T-cell (primary cell): Measurements from ENCODE around the gene ULK3. TPM values are rescaled to one million over a fixed set of nuclear protein-coding genes. Genes with fewer than 3 reads are reported as not detected.

Source experiments
- ATAC-seq, 4 experiments: fragments of 200-7000 bp in 3 of 4; fragments of 150-1000 bp in 1 of 4; cut with Tn5 transposase; replicated peaks in 1 of 4; 1 replicate in 3 of 4; 2 replicates in 1 of 4; pipeline ENCODE4 v1.10.0; 2021; ENCODE audit warnings: moderate library complexity in 3 of 4, mild to moderate bottlenecking in 2 of 4, moderate number of reproducible peaks in 1 of 4
- CTCF ChIA-PET, 2 donors: fragments of 300-600 bp; sonication (Branson Sonifier 250); formaldehyde crosslinking; loops; one replicate each; lab custom pipeline; 2022; ENCODE audit warnings: antibody characterized with exemption in 2 of 2; lab: Charles Lee
- POLR2A ChIA-PET, 2 donors: fragments of 300-600 bp; sonication (Branson Sonifier 250); formaldehyde crosslinking; loops; one replicate each; lab custom pipeline; 2022; ENCODE audit warnings: antibody characterized with exemption in 2 of 2; lab: Charles Lee
- DNase-seq, 35 experiments: peaks; one replicate each; pipeline versions ENCODE4 v3.0.0 to v3.0.0-alpha.2; 2013 to 2023
- H3K27ac ChIP-seq: one replicate; pipeline ENCODE4 v1.5.1; 2013; ENCODE audit warnings: low read length
- H3K27me3 ChIP-seq, 2 experiments: replicated peaks in 1 of 2; 1 replicate in 1 of 2; 2 replicates in 1 of 2; pipeline versions ENCODE4 v1.6.1 to v1.7.0; 2013; ENCODE audit warnings: low read length in 1 of 2, mixed read lengths in 1 of 2; ENCODE audit not compliant: control insufficient read depth in 2 of 2, insufficient read depth in 2 of 2; ENCODE audit errors: extremely low read depth in 1 of 2
- H3K36me3 ChIP-seq, 2 donors: 1 replicate in 1 of 2; 2 replicates in 1 of 2; pipeline versions ENCODE4 v1.6.1 to v1.7.0; 2013; ENCODE audit warnings: low read length in 1 of 2; ENCODE audit not compliant: control insufficient read depth in 2 of 2, insufficient read depth in 1 of 2; ENCODE audit errors: extremely low read depth in 1 of 2
- H3K4me1 ChIP-seq, 2 experiments: 1 replicate in 1 of 2; 2 replicates in 1 of 2; pipeline versions ENCODE4 v1.6.1 to v1.7.0; 2013; ENCODE audit warnings: low read length in 2 of 2, mixed read lengths in 1 of 2; ENCODE audit not compliant: insufficient read depth in 2 of 2, control insufficient read depth in 1 of 2; ENCODE audit errors: extremely low read depth in 1 of 2
- H3K4me3 ChIP-seq, 2 donors: 1 replicate in 1 of 2; 2 replicates in 1 of 2; pipeline versions ENCODE4 v1.5.1 to v1.7.0; 2013; ENCODE audit warnings: mild to moderate bottlenecking in 2 of 2, low read length in 1 of 2, moderate library complexity in 1 of 2; ENCODE audit not compliant: control insufficient read depth in 1 of 2; ENCODE audit errors: extremely low read depth in 1 of 2
- H3K9me3 ChIP-seq: 2 replicates; pipeline ENCODE4 v1.7.0; 2013
- H3K27ac Mint-ChIP-seq, 2 donors: one replicate each; pipeline ENCODE4 v1.8.0; 2020 to 2021; ENCODE audit warnings: mild to moderate bottlenecking in 2 of 2, mixed read lengths in 2 of 2
- H3K27me3 Mint-ChIP-seq, 2 donors: one replicate each; pipeline ENCODE4 v1.8.0; 2021 to 2022; ENCODE audit warnings: mixed read lengths in 2 of 2
- H3K36me3 Mint-ChIP-seq: one replicate; pipeline ENCODE4 v1.8.0; 2021; ENCODE audit warnings: mixed read lengths
- H3K4me1 Mint-ChIP-seq, 3 donors: one replicate each; pipeline ENCODE4 v1.8.0; 2020 to 2022; ENCODE audit warnings: mixed read lengths in 3 of 3, mild to moderate bottlenecking in 1 of 3
- H3K4me3 Mint-ChIP-seq, 3 donors: one replicate each; pipeline ENCODE4 v1.8.0; 2020 to 2022; ENCODE audit warnings: mild to moderate bottlenecking in 3 of 3, mixed read lengths in 3 of 3, moderate library complexity in 3 of 3
- H3K9me3 Mint-ChIP-seq, 3 donors: one replicate each; pipeline ENCODE4 v1.8.0; 2020 to 2022; ENCODE audit warnings: mixed read lengths in 3 of 3
- WGBS: methylation state at CpG from one replicate; pipeline ENCODE4 v1.1.5; 2013; ENCODE audit warnings: missing lambda C conversion rate; ENCODE audit not compliant: insufficient coverage; 5-methylcytosine and 5-hydroxymethylcytosine counted together
- total RNA-seq, 35 experiments: library from RNA in 6 of 35; stranded (reverse) in 6 of 35; fragments of 120-200 nt in 1 of 35; gene quantifications; one replicate each; pipeline versions ENCODE4 v1.2.1 to v1.2.4 and lab custom pipeline; 2013 to 2026

The ULK3 gene
- total RNA-seq, 5 donors from 2014 or later (not counting 1 experiment from before 2014, with no cell fraction given) = 53.4 to 112 (median 101) TPM

- no peaks in the 10 kb centered on the region for H3K36me3 Mint-ChIP-seq
Measured at GRCh38 chr15:74821790-74822158, 21.2 kb downstream of the ULK3 start.

DNA sequence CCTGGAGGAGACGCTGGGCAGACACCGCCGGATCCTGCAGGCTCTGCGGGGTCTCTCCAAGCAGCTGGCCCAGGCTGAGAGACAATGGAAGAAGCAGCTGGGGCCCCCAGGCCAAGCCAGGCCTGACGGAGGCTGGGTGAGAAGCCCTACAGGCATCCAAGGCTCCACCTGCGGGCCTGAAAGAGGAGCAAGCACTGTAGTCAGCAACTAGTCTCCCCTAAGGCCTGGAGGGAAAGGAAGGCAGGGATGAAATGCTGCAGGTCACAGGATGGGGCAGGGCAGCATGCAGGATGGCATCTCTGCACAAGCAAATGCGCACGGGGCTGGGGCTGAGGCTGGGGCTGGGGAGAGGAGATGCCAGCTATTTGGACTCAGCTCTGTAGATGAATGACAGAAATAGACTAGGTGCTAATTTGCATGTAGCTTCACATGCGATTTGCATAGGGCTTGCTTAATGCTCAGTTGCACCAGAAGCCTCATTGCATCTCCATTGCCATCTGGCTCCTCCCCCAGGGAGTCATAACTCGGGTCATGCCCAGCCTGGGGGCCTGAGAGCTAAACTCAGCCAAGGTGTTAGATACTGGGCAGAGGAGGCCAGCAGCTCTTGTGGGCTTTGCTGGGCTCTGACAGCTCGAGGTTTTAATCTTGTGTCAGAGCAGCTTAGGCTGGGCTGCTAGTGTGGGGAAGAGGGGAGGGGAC, 21.7 kb downstream of the ULK3 start:
- Histone ChIP-seq H3K4me3 (no peak overlapping the region), H3K36me3 (no peaks in the 10 kb centered on the region), H3K27me3 (peaks cover 0 to 44% of the 10 kb centered on the region in 2 experiments), H3K4me1 (peaks cover 0 to 15% of the 10 kb centered on the region in 2 experiments), H3K9me3 (no peaks in the 10 kb centered on the region), H3K27ac (no peak overlapping the region)
- Mint-ChIP-seq H3K9me3 (no peaks in the 10 kb centered on the region), H3K4me3 (no peak overlapping the region), H3K4me1 (peaks cover 0 to 15% (median 8%) of the 10 kb centered on the region in 3 donors), H3K27ac (no peak overlapping the region), H3K27me3 (peaks cover 0 to 7% of the 10 kb centered on the region in 2 donors), H3K36me3 (no peaks in the 10 kb centered on the region)
- DNase-seq = no peak
- no peak for ATAC-seq
- WGBS = 82% methylated on average over 10 of the region's 11 CpGs
- ChIA-PET POLR2A (no interaction called here), CTCF (no interaction called here)

More at GRCh38 chr15:74821790-74822158, 21.2 kb downstream of the ULK3 start:
- Mint-ChIP-seq H3K27ac (no peak overlapping the region), H3K9me3 (no peaks in the 10 kb centered on the region), H3K27me3 (peaks cover 0 to 10% of the 10 kb centered on the region in 2 donors), H3K4me1 (peaks cover 0 to 15% (median 8%) of the 10 kb centered on the region in 3 donors), H3K4me3 (no peak overlapping the region)
- Histone ChIP-seq H3K4me3 (no peak overlapping the region), H3K36me3 (no peaks in the 10 kb centered on the region), H3K9me3 (no peaks in the 10 kb centered on the region), H3K27ac (no peak overlapping the region), H3K4me1 (peaks cover 0 to 20% of the 10 kb centered on the region in 2 experiments), H3K27me3 (peaks cover 0 to 43% of the 10 kb centered on the region in 2 experiments)
- WGBS = 83% methylated on average over 5 of the region's 7 CpGs
- POLR2A ChIA-PET = no interaction called here
- DNase-seq (no peak), ATAC-seq (no peak)
- CTCF ChIA-PET = no interaction called here

- Mint-ChIP-seq H3K4me1 (peaks cover 0 to 15% (median 8%) of the 10 kb centered on the region in 3 donors), H3K4me3 (no peak overlapping the region), H3K27me3 (peaks cover 0 to 6% of the 10 kb centered on the region in 2 donors), H3K36me3 (no peaks in the 10 kb centered on the region), H3K27ac (no peak overlapping the region), H3K9me3 (no peaks in the 10 kb centered on the region)
- ATAC-seq (no peak), DNase-seq (no peak)
- 96% methylated on average over 4 of the region's 5 CpGs for WGBS
- no peak overlapping the region for H3K4me3 ChIP-seq
- H3K27me3 ChIP-seq = peaks cover 0 to 39% of the 10 kb centered on the region in 2 experiments
- H3K4me1 ChIP-seq = peaks cover 0 to 13% of the 10 kb centered on the region in 2 experiments
- CTCF ChIA-PET = no interaction called here
- H3K27ac ChIP-seq = no peak overlapping the region
- H3K36me3 ChIP-seq = no peaks in the 10 kb centered on the region
- POLR2A ChIA-PET = no interaction called here
- no peaks in the 10 kb centered on the region for H3K9me3 ChIP-seq
Measured at GRCh38 chr15:74820056-74820455, 22.9 kb downstream of the ULK3 start.

DNA sequence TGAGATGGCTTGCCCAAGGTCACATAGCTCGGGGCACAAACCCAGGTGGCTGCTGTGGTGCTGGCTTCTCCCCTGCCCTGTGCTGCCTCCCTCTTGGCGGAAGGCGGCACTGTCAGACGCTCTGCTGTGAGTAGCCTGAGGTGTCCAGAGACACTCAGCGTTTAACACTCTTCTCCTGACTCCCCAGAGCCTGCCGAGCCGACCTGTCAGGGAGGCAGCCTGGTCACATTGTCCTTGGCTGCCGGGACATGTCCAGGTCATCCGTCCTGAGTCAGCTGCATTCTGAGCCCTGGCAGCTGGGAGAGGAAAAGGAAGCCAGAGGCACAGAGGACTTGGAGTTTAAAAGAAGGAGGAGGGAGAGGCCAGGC, 25.6 kb downstream of the ULK3 start:
- Mint-ChIP-seq H3K27ac (no peak overlapping the region), H3K9me3 (no peaks in the 10 kb centered on the region)
- no peak overlapping the region for H3K27ac ChIP-seq

GRCh38 chr15:74816624-74817369, 26.2 kb downstream of the ULK3 start:
- Histone ChIP-seq H3K4me1 (peaks cover 0 to 13% of the 10 kb centered on the region in 2 experiments), H3K9me3 (no peaks in the 10 kb centered on the region), H3K4me3 (no peak overlapping the region), H3K27me3 (peaks cover 0 to 41% of the 10 kb centered on the region in 2 experiments), H3K27ac (no peak overlapping the region), H3K36me3 (no peaks in the 10 kb centered on the region)
- peaks cover 0 to 13% (median 8%) of the 10 kb centered on the region in 3 donors for H3K4me1 Mint-ChIP-seq
- H3K36me3 Mint-ChIP-seq = no peaks in the 10 kb centered on the region
- POLR2A ChIA-PET = no interaction called here
- WGBS = 79% methylated on average over 4 of the region's 19 CpGs
- ATAC-seq (no peak), DNase-seq (no peak)
- H3K27me3 Mint-ChIP-seq = peaks cover 0 to 2% of the 10 kb centered on the region in 2 donors
- no peaks in the 10 kb centered on the region for H3K9me3 Mint-ChIP-seq
- H3K27ac Mint-ChIP-seq = no peak overlapping the region
- no peak overlapping the region for H3K4me3 Mint-ChIP-seq
- CTCF ChIA-PET = no interaction called here

More for the DNA sequence above, 25.6 kb downstream of the ULK3 start:
- peaks cover 0 to 13% of the 10 kb centered on the region in 2 experiments for H3K4me1 ChIP-seq
- Mint-ChIP-seq H3K36me3 (no peaks in the 10 kb centered on the region), H3K4me1 (peaks cover 0 to 13% (median 8%) of the 10 kb centered on the region in 3 donors), H3K27me3 (peaks cover 0 to 2% of the 10 kb centered on the region in 2 donors), H3K4me3 (no peak overlapping the region)
- DNase-seq (no peak), ATAC-seq (no peak)
- no peaks in the 10 kb centered on the region for H3K36me3 ChIP-seq
- peaks cover 0 to 41% of the 10 kb centered on the region in 2 experiments for H3K27me3 ChIP-seq
- WGBS = 66% methylated on average over 9 of the region's 9 CpGs
- POLR2A ChIA-PET = no interaction called here
- no peaks in the 10 kb centered on the region for H3K9me3 ChIP-seq
- CTCF ChIA-PET = interaction anchor here in 1 of 2 donors (0.7 kb wide), 1 partner anchor 874 kb away, joined by 5 read pairs; no protein-coding TSS in a partner anchor
- H3K4me3 ChIP-seq = no peak overlapping the region

DNA sequence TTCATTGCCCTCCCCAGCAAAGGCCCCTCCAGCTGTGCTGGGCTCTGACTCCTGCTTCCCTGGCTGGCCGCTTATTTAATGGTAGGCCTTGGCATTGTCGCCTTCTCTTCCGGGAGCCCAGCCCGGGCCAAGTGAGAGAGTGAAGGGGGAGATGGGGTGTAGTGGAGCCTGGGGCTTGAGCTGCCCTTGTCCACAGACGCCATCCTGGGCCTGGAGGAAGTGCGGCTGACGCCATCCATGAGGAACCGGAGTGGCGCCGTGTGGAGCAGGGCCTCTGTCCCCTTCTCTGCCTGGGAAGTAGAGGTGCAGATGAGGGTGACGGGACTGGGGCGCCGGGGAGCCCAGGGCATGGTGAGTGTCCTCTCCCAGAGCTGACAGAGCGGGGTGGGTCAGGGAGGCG, 27.0 kb downstream of the ULK3 start:
- Histone ChIP-seq H3K27ac (no peak overlapping the region), H3K4me3 (no peak overlapping the region), H3K9me3 (no peaks in the 10 kb centered on the region), H3K27me3 (peaks cover 0 to 39% of the 10 kb centered on the region in 2 experiments), H3K4me1 (peaks cover 0 to 13% of the 10 kb centered on the region in 2 experiments), H3K36me3 (no peaks in the 10 kb centered on the region)
- H3K27ac Mint-ChIP-seq = no peak overlapping the region
- H3K27me3 Mint-ChIP-seq = peaks cover 0 to 2% of the 10 kb centered on the region in 2 donors
- H3K36me3 Mint-ChIP-seq = no peaks in the 10 kb centered on the region
- 93% methylated on average over 11 of the region's 15 CpGs for WGBS
- no peaks in the 10 kb centered on the region for H3K9me3 Mint-ChIP-seq
- no peak overlapping the region for H3K4me3 Mint-ChIP-seq
- ATAC-seq (no peak), DNase-seq (no peak)
- CTCF ChIA-PET = no interaction called here
- H3K4me1 Mint-ChIP-seq = peaks cover 0 to 13% (median 8%) of the 10 kb centered on the region in 3 donors
- POLR2A ChIA-PET = no interaction called here
